ENCODE measurements around the gene CCDC9B.

Gene CCDC9B

GRCh38 chr15:40342416-40343320, 1.9 kb upstream of the CCDC9B start:
- H3K4me1 ChIP-seq (ENCODE audit: control insufficient read depth, insufficient read depth, low read length), result peaks cover 24% of the 10 kb centered on the region
- no peak overlapping the region for H3K27ac ChIP-seq (ENCODE audit: low read depth, low read length)
- no peaks in the 10 kb centered on the region for H3K36me3 ChIP-seq (ENCODE audit: control insufficient read depth, insufficient read depth, low read length)
- H3K9ac ChIP-seq (ENCODE audit: low read depth, low read length), result no peak overlapping the region
- H3K27me3 ChIP-seq (ENCODE audit: control insufficient read depth, insufficient read depth, low read length), result no peaks in the 10 kb centered on the region
- H3K4me3 ChIP-seq (ENCODE audit: low read depth, low read length), result no peak overlapping the region
- no peaks in the 10 kb centered on the region for H3K9me3 ChIP-seq (ENCODE audit: control insufficient read depth, insufficient read depth, low read length)

- Histone ChIP-seq H3K4me1 (ENCODE audit: control insufficient read depth, insufficient read depth, low read length) (peaks cover 26% of the 10 kb centered on the region), H3K4me3 (ENCODE audit: low read depth, low read length) (no peak overlapping the region), H3K36me3 (ENCODE audit: control insufficient read depth, insufficient read depth, low read length) (no peaks in the 10 kb centered on the region), H3K27ac (ENCODE audit: low read depth, low read length) (no peak overlapping the region), H3K27me3 (ENCODE audit: control insufficient read depth, insufficient read depth, low read length) (no peaks in the 10 kb centered on the region), H3K9ac (ENCODE audit: low read depth, low read length) (no peak overlapping the region), H3K9me3 (ENCODE audit: control insufficient read depth, insufficient read depth, low read length) (no peaks in the 10 kb centered on the region)
These were observed 550 bp downstream of the CCDC9B start for GRCh38 chr15:40340038-40340739.

- Histone ChIP-seq H3K9ac (ENCODE audit: low read depth, low read length) (no peak overlapping the region), H3K9me3 (ENCODE audit: control insufficient read depth, insufficient read depth, low read length) (no peaks in the 10 kb centered on the region), H3K27me3 (ENCODE audit: control insufficient read depth, insufficient read depth, low read length) (no peaks in the 10 kb centered on the region), H3K27ac (ENCODE audit: low read depth, low read length) (no peak overlapping the region), H3K4me3 (ENCODE audit: low read depth, low read length) (no peak overlapping the region), H3K4me1 (ENCODE audit: control insufficient read depth, insufficient read depth, low read length) (peaks cover 29% of the 10 kb centered on the region), H3K36me3 (ENCODE audit: control insufficient read depth, insufficient read depth, low read length) (no peaks in the 10 kb centered on the region)
These were observed 1.2 kb downstream of the CCDC9B start for GRCh38 chr15:40339621-40339945.

GRCh38 chr15:40338921-40339620, 1.7 kb downstream of the CCDC9B start:
- H3K27ac ChIP-seq (ENCODE audit: low read depth, low read length), result no peak overlapping the region
- H3K36me3 ChIP-seq (ENCODE audit: control insufficient read depth, insufficient read depth, low read length), result no peaks in the 10 kb centered on the region
- H3K27me3 ChIP-seq (ENCODE audit: control insufficient read depth, insufficient read depth, low read length), result no peaks in the 10 kb centered on the region
- H3K9me3 ChIP-seq (ENCODE audit: control insufficient read depth, insufficient read depth, low read length), result no peaks in the 10 kb centered on the region
- H3K4me1 ChIP-seq (ENCODE audit: control insufficient read depth, insufficient read depth, low read length), result peaks cover 31% of the 10 kb centered on the region
- no peak overlapping the region for H3K9ac ChIP-seq (ENCODE audit: low read depth, low read length)
- no peak overlapping the region for H3K4me3 ChIP-seq (ENCODE audit: low read depth, low read length)

- Histone ChIP-seq H3K4me1 (ENCODE audit: control insufficient read depth, insufficient read depth, low read length) (peaks cover 37% of the 10 kb centered on the region), H3K9me3 (ENCODE audit: control insufficient read depth, insufficient read depth, low read length) (no peaks in the 10 kb centered on the region), H3K27me3 (ENCODE audit: control insufficient read depth, insufficient read depth, low read length) (no peaks in the 10 kb centered on the region), H3K27ac (ENCODE audit: low read depth, low read length) (no peak overlapping the region), H3K4me3 (ENCODE audit: low read depth, low read length) (no peak overlapping the region), H3K36me3 (ENCODE audit: control insufficient read depth, insufficient read depth, low read length) (no peaks in the 10 kb centered on the region), H3K9ac (ENCODE audit: low read depth, low read length) (no peak overlapping the region)
These were observed 2.6 kb downstream of the CCDC9B start for GRCh38 chr15:40338041-40338657.

GRCh38 chr15:40337597-40337996, 3.1 kb downstream of the CCDC9B start:
- Histone ChIP-seq H3K27me3 (ENCODE audit: control insufficient read depth, insufficient read depth, low read length) (no peaks in the 10 kb centered on the region), H3K27ac (ENCODE audit: low read depth, low read length) (no peak overlapping the region), H3K9ac (ENCODE audit: low read depth, low read length) (no peak overlapping the region), H3K36me3 (ENCODE audit: control insufficient read depth, insufficient read depth, low read length) (no peaks in the 10 kb centered on the region), H3K4me1 (ENCODE audit: control insufficient read depth, insufficient read depth, low read length) (peaks cover 37% of the 10 kb centered on the region), H3K4me3 (ENCODE audit: low read depth, low read length) (no peak overlapping the region), H3K9me3 (ENCODE audit: control insufficient read depth, insufficient read depth, low read length) (no peaks in the 10 kb centered on the region)

GRCh38 chr15:40336744-40337122, 4.0 kb downstream of the CCDC9B start:
- no peak overlapping the region for H3K9ac ChIP-seq (ENCODE audit: low read depth, low read length)
- H3K4me1 ChIP-seq (ENCODE audit: control insufficient read depth, insufficient read depth, low read length), result peaks cover 37% of the 10 kb centered on the region
- no peaks in the 10 kb centered on the region for H3K9me3 ChIP-seq (ENCODE audit: control insufficient read depth, insufficient read depth, low read length)
- no peak overlapping the region for H3K27ac ChIP-seq (ENCODE audit: low read depth, low read length)
- H3K4me3 ChIP-seq (ENCODE audit: low read depth, low read length), result no peak overlapping the region
- H3K36me3 ChIP-seq (ENCODE audit: control insufficient read depth, insufficient read depth, low read length), result no peaks in the 10 kb centered on the region
- no peaks in the 10 kb centered on the region for H3K27me3 ChIP-seq (ENCODE audit: control insufficient read depth, insufficient read depth, low read length)

- Histone ChIP-seq H3K9ac (ENCODE audit: low read depth, low read length) (no peak overlapping the region), H3K4me3 (ENCODE audit: low read depth, low read length) (no peak overlapping the region), H3K36me3 (ENCODE audit: control insufficient read depth, insufficient read depth, low read length) (no peaks in the 10 kb centered on the region), H3K9me3 (ENCODE audit: control insufficient read depth, insufficient read depth, low read length) (no peaks in the 10 kb centered on the region), H3K27ac (ENCODE audit: low read depth, low read length) (no peak overlapping the region), H3K27me3 (ENCODE audit: control insufficient read depth, insufficient read depth, low read length) (no peaks in the 10 kb centered on the region), H3K4me1 (ENCODE audit: control insufficient read depth, insufficient read depth, low read length) (peaks cover 35% of the 10 kb centered on the region)
These were observed 4.6 kb downstream of the CCDC9B start for GRCh38 chr15:40335938-40336743.

GRCh38 chr15:40334941-40335795, 5.6 kb downstream of the CCDC9B start:
- H3K4me3 ChIP-seq (ENCODE audit: low read depth, low read length), result no peak overlapping the region
- no peaks in the 10 kb centered on the region for H3K36me3 ChIP-seq (ENCODE audit: control insufficient read depth, insufficient read depth, low read length)
- H3K4me1 ChIP-seq (ENCODE audit: control insufficient read depth, insufficient read depth, low read length), result peaks cover 25% of the 10 kb centered on the region
- no peak overlapping the region for H3K27ac ChIP-seq (ENCODE audit: low read depth, low read length)
- H3K27me3 ChIP-seq (ENCODE audit: control insufficient read depth, insufficient read depth, low read length), result no peaks in the 10 kb centered on the region
- no peak overlapping the region for H3K9ac ChIP-seq (ENCODE audit: low read depth, low read length)
- no peaks in the 10 kb centered on the region for H3K9me3 ChIP-seq (ENCODE audit: control insufficient read depth, insufficient read depth, low read length)
